ENCODE results near the gene THAP5. TPM values are rescaled to one million over a fixed set of nuclear protein-coding genes. Genes with fewer than 3 reads are reported as not detected.

Gene THAP5
- total RNA-seq, 1 experiment from 2014 or later: 19.5 TPM

GRCh38 chr7:108565987-108566386 lies 3.5 kb downstream of the THAP5 start:
- no peak overlapping the region for H3K27ac Mint-ChIP-seq
- no peak overlapping the region for H3K4me3 Mint-ChIP-seq
- ChIA-PET POLR2A (no interaction called here), CTCF (no interaction called here)
- DNase-seq (ENCODE audit: low spot score): no peak
- no peak for ATAC-seq
- TF ChIP-seq ZNF423 (CRISPR knock-in tag; IDR thresholded peaks at IDR 0.05) (no peak), CTCF (IDR thresholded peaks at IDR 0.05) (no peak), ZNF281 (CRISPR knock-in tag; IDR thresholded peaks at IDR 0.05) (no peak), EMX1 (CRISPR knock-in tag; IDR thresholded peaks at IDR 0.05) (no peak), ERG (CRISPR knock-in tag; IDR thresholded peaks at IDR 0.05) (no peak), E2F5 (CRISPR knock-in tag; IDR thresholded peaks at IDR 0.05) (no peak), NR2C2 (CRISPR knock-in tag; IDR thresholded peaks at IDR 0.05) (no peak), TCF7 (CRISPR knock-in tag; IDR thresholded peaks at IDR 0.05; ENCODE audit: low read depth) (no peak), HMGA2 (CRISPR knock-in tag; IDR thresholded peaks at IDR 0.05) (no peak), FOXP1 (CRISPR knock-in tag; IDR thresholded peaks at IDR 0.05; ENCODE audit: borderline replicate concordance) (no peak), ZBTB43 (CRISPR knock-in tag; IDR thresholded peaks at IDR 0.05) (no peak), ZNF425 (CRISPR knock-in tag; conservative IDR thresholded peaks at IDR 0.05) (no peak), FOXK1 (CRISPR knock-in tag; IDR thresholded peaks at IDR 0.05) (no peak), ZNF532 (CRISPR knock-in tag; IDR thresholded peaks at IDR 0.05; ENCODE audit: borderline replicate concordance) (no peak), NR1H2 (CRISPR knock-in tag; IDR thresholded peaks at IDR 0.05) (no peak)
- H3K27me3 Mint-ChIP-seq (ENCODE audit: low read depth): no peaks in the 10 kb centered on the region
- H3K4me1 Mint-ChIP-seq: peaks cover 20% of the 10 kb centered on the region
- H3K9me3 Mint-ChIP-seq: no peaks in the 10 kb centered on the region
- peaks cover 18% of the 10 kb centered on the region for H3K36me3 Mint-ChIP-seq
